GM19193 (cell line): ENCODE results near the gene MAPKAPK2.

Experiments
- POLR2A ChIP-seq: IDR thresholded peaks from 4 replicates; pipeline ENCODE4 v1.6.1; 2011; ENCODE audit not compliant: insufficient read depth, insufficient read length; ENCODE audit errors: extremely low read depth

The MAPKAPK2 gene

GRCh38 chr1:206782448-206782847, 97.7 kb downstream of the MAPKAPK2 start:
- TF ChIP-seq POLR2A, result no peak

GRCh38 chr1:206783506-206783905, 98.8 kb downstream of the MAPKAPK2 start:
- no peak for TF ChIP-seq POLR2A
